Activated CD8-positive, alpha-beta memory T cell treated with anti-CD3 and anti-CD28 coated beads, Interleukin-2, amount 50 U/mL, for 24 hours (primary cell): ENCODE measurements around the gene NEURL4.

Source experiments
- DNase-seq: peaks from one replicate; pipeline ENCODE4 v3.0.0-alpha.2; 2020; ENCODE audit errors: extremely low read depth

NEURL4 gene

GRCh38 chr17:7323731-7324437 is 5.3 kb downstream of the NEURL4 start:
- DNase-seq: no peak

- DNase-seq: no peak
Observed at GRCh38 chr17:7322520-7323194, 6.5 kb downstream of the NEURL4 start.

GRCh38 chr17:7321466-7321865 is 7.7 kb downstream of the NEURL4 start:
- DNase-seq: no peak

GRCh38 chr17:7318121-7318860 is 10.8 kb downstream of the NEURL4 start:
- no peak for DNase-seq

GRCh38 chr17:7317161-7317803 is 11.9 kb downstream of the NEURL4 start:
- no peak for DNase-seq

- DNase-seq: no peak
Observed at GRCh38 chr17:7315570-7316235, 13.4 kb downstream of the NEURL4 start.

- peak; percentile 78 for DNase-seq
Observed at GRCh38 chr17:7314719-7315569, 14.2 kb downstream of the NEURL4 start, which contains the start of gene GPS2. TSS of gene GPS2 (minus strand) at chr17:7315360. CDS start at chr17:7315052, 308 bp downstream.

- no peak for DNase-seq
Observed at GRCh38 chr17:7313890-7314718, 15.0 kb downstream of the NEURL4 start.

GRCh38 chr17:7313088-7313889 is 15.8 kb downstream of the NEURL4 start:
- DNase-seq: no peak

GRCh38 chr17:7312432-7313087 is 16.6 kb downstream of the NEURL4 start:
- DNase-seq: no peak

- no peak for DNase-seq
Observed at GRCh38 chr17:7311110-7311705, 17.9 kb downstream of the NEURL4 start.

- no peak for DNase-seq
Observed at GRCh38 chr17:7309628-7310027, 19.5 kb downstream of the NEURL4 start.

GRCh38 chr17:7308625-7309433 is 20.3 kb downstream of the NEURL4 start:
- peak; percentile 71 for DNase-seq

GRCh38 chr17:7307686-7308624 is 21.2 kb downstream of the NEURL4 start:
- DNase-seq: no peak

GRCh38 chr17:7306911-7307685 is 22.0 kb downstream of the NEURL4 start, which contains the start of gene EIF5A:
TSS of gene EIF5A (plus strand) at chr17:7307628. CDS start at chr17:7309636, 2,008 bp downstream.
- peak; percentile 100 for DNase-seq
